Spleen (tissue), 7 donors: Measurements from ENCODE around the gene ACOT12.

Source experiments
- CTCF ChIP-seq, 11 experiments: fragments of 200-600 bp in 7 of 11; fragments of 450-650 bp in 4 of 11; sonication (generic) in 4 of 11; IDR thresholded peaks in 8 of 11; conservative IDR thresholded peaks in 3 of 11; 1 replicate in 7 of 11; 2 replicates in 4 of 11; pipeline versions ENCODE4 v1.4.0 to v1.8.0; 2016 to 2021; ENCODE audit warnings: antibody characterized with exemption in 11 of 11, inconsistent platforms in 4 of 11, mild to moderate bottlenecking in 1 of 11
- POLR2A ChIP-seq, 3 donors: fragments of 450-650 bp; IDR thresholded peaks; one replicate each; pipeline ENCODE4 v1.5.1; 2017; ENCODE audit warnings: antibody characterized with exemption in 3 of 3, mild to moderate bottlenecking in 1 of 3
- POLR2AphosphoS5 ChIP-seq, 3 donors: sonication (generic); formaldehyde crosslinking; IDR thresholded peaks; one replicate each; pipeline ENCODE4 v1.5.1; 2017; ENCODE audit warnings: antibody characterized with exemption in 3 of 3
- donor health status: DM: no; HTN: no; CAD: no; lungs with moderate emphysema.
- donor health status: DM: no; HTN: no; CAD: no.
- donor health status: DM: no; HTN: no; CAD: no.

GRCh38 chr5:81405126-81405891 lies 11.4 kb upstream of the ACOT12 start:
- TF ChIP-seq CTCF (IDR thresholded peaks at IDR 0.05 in 8 of 11, conservative IDR thresholded peaks at IDR 0.05 in 3 of 11) (no peak), POLR2A (IDR thresholded peaks at IDR 0.05) (no peak), POLR2AphosphoS5 (IDR thresholded peaks at IDR 0.05) (no peak)
